Smooth muscle cell of the brain vasculature (primary cell): ENCODE data around the gene MRPL43.
"Not testable (repeated sequence)": the region's sequence is repeated elsewhere in the genome, so short reads cannot be mapped to it uniquely, and the experiment has no call there.

Experiments
- DNase-seq: peaks from one replicate; pipeline ENCODE4 v3.0.0-alpha.2; 2012; ENCODE audit warnings: low read depth, low spot score

The MRPL43 gene

GRCh38 chr10:100983868-100984671 lies 3.2 kb downstream of the MRPL43 start:
- no peak for DNase-seq

GRCh38 chr10:100982916-100983830 lies 4.1 kb downstream of the MRPL43 start:
- no peak for DNase-seq

GRCh38 chr10:100981178-100981772 lies 6.0 kb downstream of the MRPL43 start:
- no peak for DNase-seq

- no peak for DNase-seq
These were observed 6.6 kb downstream of the MRPL43 start for GRCh38 chr10:100980711-100981110.

- no peak for DNase-seq
These were observed 7.0 kb downstream of the MRPL43 start for GRCh38 chr10:100980311-100980710.

- DNase-seq, result no peak
These were observed 7.5 kb downstream of the MRPL43 start for GRCh38 chr10:100979791-100980272.

- DNase-seq, result no peak
These were observed 8.4 kb downstream of the MRPL43 start for GRCh38 chr10:100978901-100979195.

GRCh38 chr10:100978121-100978900 lies 9.0 kb downstream of the MRPL43 start:
- DNase-seq, result no peak

GRCh38 chr10:100977436-100977835 lies 9.9 kb downstream of the MRPL43 start:
- no peak for DNase-seq

GRCh38 chr10:100976906-100977305 lies 10.4 kb downstream of the MRPL43 start:
- no peak for DNase-seq

- not testable (repeated sequence) for DNase-seq
These were observed 11.9 kb downstream of the MRPL43 start for GRCh38 chr10:100975397-100975796.

GRCh38 chr10:100972904-100973535 lies 14.3 kb downstream of the MRPL43 start:
- DNase-seq, result no peak

- no peak for DNase-seq
These were observed 15.0 kb downstream of the MRPL43 start for GRCh38 chr10:100972115-100972903.

GRCh38 chr10:100970914-100971811 lies 16.1 kb downstream of the MRPL43 start:
- no peak for DNase-seq

GRCh38 chr10:100970076-100970913 lies 17.0 kb downstream of the MRPL43 start:
- no peak for DNase-seq

GRCh38 chr10:100969187-100970075 lies 17.9 kb downstream of the MRPL43 start, which contains the start of gene SEMA4G:
SEMA4G (plus strand) TSS chr10:100969504; CDS start chr10:100972913, 3,409 bp downstream.
- DNase-seq, result no peak

GRCh38 chr10:100968863-100969186 lies 18.5 kb downstream of the MRPL43 start:
- no peak for DNase-seq
